Activated T-helper 17 cell treated with anti-CD3 and anti-CD28 coated beads, Interleukin-2, amount 50 U/mL, for 72 hours (primary cell): ENCODE results near the gene NAPG. TPM values are rescaled to one million over a fixed set of nuclear protein-coding genes. Genes with fewer than 3 reads are reported as not detected.
"Not testable (repeated sequence)": the region's sequence is repeated elsewhere in the genome, so short reads cannot be mapped to it uniquely, and the experiment has no call there.

Experiments
- ATAC-seq: fragments of 150-1000 bp; cut with Tn5 transposase; replicated peaks from 2 replicates; pipeline ENCODE4 v1.10.0; 2021; ENCODE audit warnings: mild to moderate bottlenecking, moderate library complexity
- H3K27ac Mint-ChIP-seq: one replicate; pipeline ENCODE4 v1.8.0; 2022; ENCODE audit warnings: mixed read lengths
- H3K27me3 Mint-ChIP-seq: one replicate; pipeline ENCODE4 v1.8.0; 2022; ENCODE audit warnings: mixed read lengths
- H3K36me3 Mint-ChIP-seq: one replicate; pipeline ENCODE4 v1.8.0; 2022; ENCODE audit warnings: low read depth, mild to moderate bottlenecking, mixed read lengths
- H3K4me1 Mint-ChIP-seq: one replicate; pipeline ENCODE4 v1.8.0; 2022; ENCODE audit warnings: mixed read lengths
- H3K4me3 Mint-ChIP-seq: one replicate; pipeline ENCODE4 v1.8.0; 2022; ENCODE audit warnings: mild to moderate bottlenecking, mixed read lengths
- H3K9me3 Mint-ChIP-seq: one replicate; pipeline ENCODE4 v1.8.0; 2022; ENCODE audit warnings: mixed read lengths
- total RNA-seq, 2 donors: library from RNA; stranded (reverse); gene quantifications; one replicate each; pipeline ENCODE4 v1.2.3, GENCODE V29; 2022

The NAPG gene
- total RNA-seq, 2 donors from 2014 or later = 30.9 to 38.0 TPM

DNA sequence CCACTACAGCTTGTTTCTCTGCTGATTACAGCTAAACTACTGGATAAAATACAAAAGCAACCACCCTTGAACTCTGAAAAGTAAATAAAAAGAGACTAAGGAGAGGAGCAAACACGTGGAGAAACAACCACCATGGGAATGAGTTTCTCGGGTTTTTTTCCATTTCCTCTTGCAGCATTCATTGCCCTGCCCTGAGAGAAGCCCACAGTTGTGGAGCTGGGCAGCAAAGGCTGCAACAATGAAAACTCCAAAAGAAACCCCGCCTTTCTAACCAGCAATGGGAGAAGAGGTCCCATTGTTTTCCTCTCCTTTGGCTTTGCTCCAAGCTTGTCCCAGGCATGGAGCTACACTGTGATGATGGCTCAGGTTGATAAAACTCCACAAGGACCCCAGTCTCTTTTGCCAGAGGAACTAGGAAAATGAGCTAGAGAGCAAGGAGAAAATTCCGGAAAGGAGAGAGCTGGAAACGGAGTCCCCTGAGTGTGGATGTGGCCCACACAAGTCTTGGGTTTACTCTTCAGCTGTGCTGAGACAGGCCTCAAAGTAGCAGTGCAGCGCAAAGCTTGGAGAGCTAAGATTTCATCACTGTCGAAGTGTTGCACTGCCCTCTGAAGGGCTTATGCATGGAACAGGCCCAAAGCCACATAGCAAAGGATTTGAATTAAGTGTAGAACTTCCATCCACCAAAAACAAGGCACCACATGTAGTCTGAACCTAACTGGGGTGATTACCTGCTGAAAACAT lies 20.9 kb downstream of the NAPG start:
- Mint-ChIP-seq H3K4me3 (no peak overlapping the region), H3K27ac (peak overlapping the region; percentile 50), H3K9me3 (no peaks in the 10 kb centered on the region), H3K27me3 (no peaks in the 10 kb centered on the region), H3K4me1 (no peaks in the 10 kb centered on the region), H3K36me3 (peaks cover 99% of the 10 kb centered on the region)
- ATAC-seq = no peak

DNA sequence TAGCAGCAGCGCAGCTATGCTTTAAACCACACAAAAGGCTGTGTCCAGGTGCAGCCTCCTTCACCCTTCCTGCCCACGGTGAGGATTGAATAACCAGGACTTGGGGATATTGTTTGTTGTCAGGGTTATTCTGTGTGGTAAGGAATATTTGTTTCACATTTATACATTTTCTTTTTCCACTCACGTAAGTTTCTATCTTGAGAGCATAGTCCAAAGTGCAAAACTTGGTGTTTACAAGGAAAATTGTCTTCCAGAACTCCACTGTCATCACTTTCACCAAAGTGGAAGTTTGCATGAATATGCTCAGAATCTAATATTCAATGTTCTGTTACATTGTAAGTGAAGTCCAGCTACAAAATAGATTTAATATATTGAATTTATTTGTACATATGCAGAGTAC lies 26.4 kb downstream of the NAPG start:
- Mint-ChIP-seq H3K4me3 (no peak overlapping the region), H3K27ac (no peak overlapping the region), H3K9me3 (no peaks in the 10 kb centered on the region), H3K36me3 (peaks cover 100% of the 10 kb centered on the region), H3K27me3 (no peaks in the 10 kb centered on the region), H3K4me1 (peaks cover 4% of the 10 kb centered on the region)
- ATAC-seq = no peak

DNA sequence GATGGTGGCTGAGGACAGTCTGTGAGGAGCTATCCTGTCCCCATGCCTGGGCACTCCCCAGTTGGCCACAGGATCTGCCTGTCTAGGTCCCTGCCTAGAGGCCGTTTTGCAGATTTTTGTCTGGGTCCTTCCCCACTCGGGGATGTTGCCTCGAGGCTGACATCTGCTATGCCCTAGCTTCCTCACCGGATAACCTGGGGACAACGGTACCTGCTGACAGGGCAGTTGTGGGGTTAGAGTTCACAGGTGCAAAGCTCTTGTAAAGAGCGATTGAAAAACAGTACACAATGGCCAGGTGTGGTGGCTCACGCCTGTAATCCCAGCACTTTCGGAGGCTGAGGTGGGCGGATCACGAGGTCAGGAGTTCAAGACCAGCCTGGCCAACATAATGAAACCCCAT lies 30.4 kb downstream of the NAPG start:
- not testable (repeated sequence) for H3K27ac Mint-ChIP-seq, H3K27me3 Mint-ChIP-seq, H3K4me1 Mint-ChIP-seq, ATAC-seq, H3K4me3 Mint-ChIP-seq, H3K9me3 Mint-ChIP-seq
- H3K36me3 Mint-ChIP-seq = peaks cover 63% of the 10 kb centered on the region

DNA sequence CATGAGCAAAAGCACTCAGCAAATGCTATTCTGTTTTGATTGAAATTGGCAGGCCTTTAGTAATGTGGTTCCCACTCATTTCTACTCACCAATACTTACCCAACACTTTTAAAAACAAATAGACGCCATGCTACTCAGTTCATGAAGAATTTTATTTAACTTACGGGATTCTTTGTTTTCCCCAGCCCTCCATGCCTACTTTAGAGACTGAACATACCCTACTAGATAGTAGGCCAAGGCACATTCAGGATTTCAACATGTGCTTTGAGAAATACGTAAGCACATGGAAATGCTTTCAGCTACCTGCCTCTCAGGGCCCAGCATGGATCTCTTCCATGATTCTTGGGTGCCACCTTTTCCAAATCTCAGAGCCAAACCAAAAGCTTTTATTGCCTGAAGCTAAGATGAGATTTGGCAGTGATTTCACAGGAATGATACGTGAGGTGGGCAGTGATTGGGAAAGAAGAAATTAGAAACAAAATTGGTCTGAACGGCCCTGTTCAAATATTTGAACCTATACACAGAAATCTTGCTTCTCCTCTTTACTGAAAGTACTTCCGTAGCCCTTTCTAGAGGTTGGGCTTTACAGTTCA lies 31.4 kb downstream of the NAPG start:
- ATAC-seq = no peak
- peaks cover 4% of the 10 kb centered on the region for H3K4me1 Mint-ChIP-seq
- H3K27ac Mint-ChIP-seq = peak overlapping the region; percentile 14
- peaks cover 54% of the 10 kb centered on the region for H3K36me3 Mint-ChIP-seq
- H3K9me3 Mint-ChIP-seq = no peaks in the 10 kb centered on the region
- no peak overlapping the region for H3K4me3 Mint-ChIP-seq
- no peaks in the 10 kb centered on the region for H3K27me3 Mint-ChIP-seq

DNA sequence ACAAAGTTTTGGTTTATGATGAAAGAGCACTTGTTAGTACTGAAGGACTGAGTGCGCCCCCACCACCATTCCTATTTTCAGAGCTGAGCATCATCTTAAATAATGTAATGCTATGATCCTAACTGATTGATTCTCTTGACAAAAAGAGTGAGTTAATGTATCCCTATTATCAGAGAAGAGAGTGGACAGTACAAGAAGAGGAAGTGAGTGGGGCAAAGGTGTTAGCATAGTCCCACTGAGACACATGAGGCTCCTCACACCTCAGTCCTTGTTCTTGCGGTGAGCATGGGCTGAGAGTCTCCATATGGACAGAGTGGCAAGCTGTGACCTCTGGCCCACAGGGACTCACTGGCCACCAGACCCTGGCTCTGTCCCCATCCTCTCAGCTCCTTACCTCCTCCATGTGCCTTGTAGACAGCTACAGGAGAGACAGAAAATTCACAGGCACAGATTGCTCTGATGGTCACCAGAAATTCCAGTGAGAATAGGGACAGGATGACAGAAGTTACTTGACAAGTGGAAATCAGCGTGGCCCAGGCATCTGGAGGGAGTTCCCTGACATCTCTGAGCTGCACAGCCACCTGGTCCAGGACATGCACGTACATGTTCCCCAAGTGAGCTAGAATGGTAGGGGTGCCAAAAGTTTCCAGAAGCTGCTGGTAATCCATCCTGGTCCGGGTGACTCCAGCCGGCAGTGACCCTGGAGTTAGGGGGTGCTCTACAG lies 32.6 kb downstream of the NAPG start:
- H3K9me3 Mint-ChIP-seq = no peaks in the 10 kb centered on the region
- H3K27me3 Mint-ChIP-seq = no peaks in the 10 kb centered on the region
- ATAC-seq = no peak
- H3K4me1 Mint-ChIP-seq = peaks cover 4% of the 10 kb centered on the region
- H3K4me3 Mint-ChIP-seq = no peak overlapping the region
- H3K36me3 Mint-ChIP-seq = peaks cover 41% of the 10 kb centered on the region
- peak overlapping the region; percentile 24 for H3K27ac Mint-ChIP-seq

DNA sequence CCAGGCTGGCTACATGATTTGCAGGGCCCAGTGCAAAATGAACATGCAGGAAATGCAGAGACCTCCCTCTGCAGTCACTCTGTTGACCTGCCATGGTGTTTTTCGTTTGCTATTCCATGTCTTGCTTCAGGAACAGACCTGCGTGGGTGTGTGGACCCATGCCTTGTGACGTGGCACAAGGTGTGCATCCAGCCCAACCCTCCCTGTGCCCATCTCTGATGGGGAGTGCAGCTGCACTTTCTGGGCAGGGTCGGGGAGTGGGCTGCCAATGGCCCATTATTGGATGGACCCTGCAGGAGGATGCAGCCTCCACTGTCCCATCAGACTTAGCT lies 33.1 kb downstream of the NAPG start:
- Mint-ChIP-seq H3K27ac (no peak overlapping the region), H3K36me3 (peaks cover 36% of the 10 kb centered on the region), H3K4me1 (peaks cover 4% of the 10 kb centered on the region), H3K4me3 (no peak overlapping the region), H3K27me3 (no peaks in the 10 kb centered on the region), H3K9me3 (no peaks in the 10 kb centered on the region)
- no peak for ATAC-seq

DNA sequence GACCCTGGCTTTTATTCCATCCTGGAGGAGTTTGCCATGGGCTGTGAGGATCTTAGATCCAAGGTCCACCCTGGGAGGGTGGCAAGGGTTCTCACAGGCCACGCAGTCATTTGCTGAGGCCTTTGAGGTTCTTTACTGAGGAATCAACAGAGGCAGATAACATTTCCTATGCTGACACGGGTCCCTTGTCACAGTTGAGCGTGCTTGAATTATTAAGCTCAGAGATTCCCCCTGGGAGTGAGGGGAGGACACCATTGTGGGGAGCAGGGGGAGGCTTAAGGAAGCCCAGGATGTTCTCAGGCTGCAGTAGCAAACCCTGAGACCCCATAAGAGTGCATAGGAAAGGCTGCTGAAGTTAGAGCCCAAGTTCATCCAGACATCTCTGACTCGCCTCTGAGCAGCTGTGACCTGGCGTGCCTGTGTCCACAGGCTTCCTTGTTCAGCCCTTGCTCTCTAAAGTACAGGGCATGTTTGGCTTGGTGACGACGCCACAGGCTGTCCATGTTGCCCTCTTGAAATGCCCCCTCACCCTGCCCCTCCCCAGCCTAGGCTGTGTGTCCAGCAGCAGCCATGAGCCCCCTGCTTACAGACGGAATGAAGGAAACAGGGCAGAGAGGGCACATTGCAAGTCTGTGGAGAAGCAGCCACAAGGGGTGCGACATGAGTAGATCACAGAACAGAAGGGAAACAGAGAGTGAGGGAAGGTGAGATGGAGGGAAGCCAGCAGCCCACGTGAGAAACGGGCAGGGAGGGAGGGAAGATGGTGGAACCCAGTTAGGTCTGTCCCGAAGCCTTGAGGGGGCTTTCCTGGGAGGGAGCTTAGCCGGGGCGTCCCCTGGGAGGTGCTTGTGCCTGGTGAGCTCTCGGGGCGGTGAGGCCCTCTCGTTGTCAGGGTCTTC lies 34.0 kb downstream of the NAPG start:
- Mint-ChIP-seq H3K27ac (peak overlapping the region; percentile 67), H3K9me3 (no peaks in the 10 kb centered on the region), H3K27me3 (no peaks in the 10 kb centered on the region), H3K36me3 (peaks cover 27% of the 10 kb centered on the region), H3K4me3 (peak overlapping the region; percentile 28), H3K4me1 (peaks cover 4% of the 10 kb centered on the region)
- ATAC-seq = peak; percentile 20

DNA sequence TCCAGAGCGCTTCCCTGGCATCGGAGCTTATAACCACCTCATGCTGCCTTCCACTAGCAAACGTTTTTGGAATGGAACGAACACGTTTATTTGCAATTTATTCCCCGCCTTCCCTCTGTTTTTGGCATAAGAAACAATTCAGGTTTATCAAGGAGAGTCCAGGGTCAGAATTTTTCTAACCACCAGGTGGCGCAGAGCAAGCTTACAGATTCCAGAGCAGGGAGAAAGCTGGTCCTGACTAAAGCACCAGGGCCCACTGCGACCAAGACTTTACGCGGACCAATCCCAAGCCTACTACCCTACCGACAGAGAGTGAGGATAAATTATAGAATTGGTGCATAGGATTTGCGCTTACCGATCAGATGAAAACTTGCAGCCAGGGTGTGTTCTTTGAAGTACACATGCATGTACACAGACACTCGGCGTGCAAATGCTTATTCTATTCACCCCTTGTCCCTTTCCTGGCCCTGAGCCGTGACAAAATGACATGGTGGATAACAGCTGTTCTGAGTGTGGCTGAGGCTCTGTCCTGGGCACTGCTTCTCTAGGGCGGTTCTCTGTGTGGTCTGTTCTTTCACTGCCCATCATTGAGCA lies 34.7 kb downstream of the NAPG start:
- H3K27ac Mint-ChIP-seq = peak overlapping the region; percentile 67
- H3K36me3 Mint-ChIP-seq = peaks cover 20% of the 10 kb centered on the region
- no peaks in the 10 kb centered on the region for H3K9me3 Mint-ChIP-seq
- ATAC-seq = peak; percentile 50
- H3K27me3 Mint-ChIP-seq = no peaks in the 10 kb centered on the region
- H3K4me1 Mint-ChIP-seq = peaks cover 12% of the 10 kb centered on the region
- no peak overlapping the region for H3K4me3 Mint-ChIP-seq

DNA sequence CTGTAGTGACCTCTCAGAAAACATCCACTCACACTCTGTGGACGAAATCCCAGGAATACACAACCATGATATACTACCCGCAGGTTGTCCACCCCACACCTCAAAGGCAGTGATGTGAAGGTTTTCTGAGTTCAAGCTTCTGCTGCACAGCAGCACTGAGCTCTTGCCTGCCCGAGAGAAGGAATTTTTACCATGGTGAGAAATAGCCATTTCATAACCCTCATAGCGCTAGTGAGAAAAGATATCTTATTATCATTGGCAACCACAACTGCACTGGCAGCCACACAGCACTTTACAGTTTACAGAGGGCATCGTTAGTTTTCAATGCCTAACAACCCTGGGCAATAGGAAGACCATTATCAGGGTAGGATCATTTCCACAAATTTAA lies 36.9 kb downstream of the NAPG start:
- Mint-ChIP-seq H3K36me3 (no peaks in the 10 kb centered on the region), H3K4me1 (peaks cover 10% of the 10 kb centered on the region), H3K4me3 (no peak overlapping the region), H3K9me3 (no peaks in the 10 kb centered on the region), H3K27me3 (no peaks in the 10 kb centered on the region), H3K27ac (no peak overlapping the region)
- no peak for ATAC-seq

DNA sequence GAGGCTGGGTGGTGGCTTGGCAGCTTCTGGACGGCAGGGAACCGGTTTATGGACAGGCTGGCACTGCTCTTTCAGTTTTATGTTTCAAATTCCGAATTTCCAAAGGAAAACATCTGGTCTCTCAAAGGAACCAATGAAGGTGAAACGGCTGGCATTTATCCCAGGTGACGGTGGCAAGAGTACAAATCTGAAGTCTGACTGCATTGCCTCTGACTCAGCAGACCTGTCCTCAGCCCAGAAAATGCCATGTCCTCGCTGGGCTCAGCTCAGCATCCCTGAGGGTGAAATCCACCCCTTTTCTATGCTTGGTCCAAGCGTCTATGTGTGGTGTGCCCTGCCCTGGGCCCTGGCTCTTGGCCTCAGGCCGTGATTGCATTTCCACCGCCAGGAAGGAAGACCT lies 38.1 kb downstream of the NAPG start:
- peak; percentile 44 for ATAC-seq
- no peaks in the 10 kb centered on the region for H3K9me3 Mint-ChIP-seq
- H3K36me3 Mint-ChIP-seq = no peaks in the 10 kb centered on the region
- peak overlapping the region; percentile 23 for H3K4me3 Mint-ChIP-seq
- H3K27me3 Mint-ChIP-seq = no peaks in the 10 kb centered on the region
- H3K27ac Mint-ChIP-seq = no peak overlapping the region
- H3K4me1 Mint-ChIP-seq = peaks cover 10% of the 10 kb centered on the region

DNA sequence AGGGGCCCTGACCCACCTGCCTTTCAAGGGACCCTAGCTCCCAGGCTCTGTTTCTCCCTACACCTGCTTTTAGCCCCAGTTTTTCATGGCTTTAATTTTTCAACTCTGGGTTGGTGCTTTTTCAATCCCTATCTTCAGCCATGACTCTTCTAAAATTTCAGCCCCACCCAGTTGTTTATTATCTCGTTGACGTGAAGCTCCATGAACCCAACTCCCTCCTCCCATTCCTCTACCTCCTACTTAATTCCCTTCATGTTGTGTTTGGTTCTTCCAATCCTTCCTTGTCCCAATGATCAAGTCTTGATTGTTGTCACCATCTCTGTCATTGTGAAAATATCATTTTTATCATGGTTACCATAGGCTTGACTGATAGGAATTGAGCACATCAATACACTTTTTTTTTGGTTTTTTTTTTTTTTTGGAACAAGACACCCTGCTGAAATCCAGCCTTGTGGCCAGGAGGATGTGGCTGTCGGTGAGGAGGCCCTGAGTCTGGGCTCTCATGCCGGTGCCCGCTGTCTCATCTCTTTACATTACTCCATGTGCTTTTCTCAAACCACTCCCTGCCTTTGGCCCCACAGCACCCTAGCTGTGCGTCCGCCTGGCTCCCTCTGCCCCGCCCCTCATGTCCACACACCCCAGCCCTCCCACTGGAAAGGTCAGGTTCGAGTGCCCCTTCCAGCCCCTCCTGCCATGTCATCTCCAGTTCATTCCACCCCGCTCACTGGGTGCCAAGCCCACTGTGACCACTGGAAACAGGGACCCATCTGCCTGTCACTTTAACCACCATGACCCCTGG lies 39.3 kb downstream of the NAPG start:
- H3K36me3 Mint-ChIP-seq = no peaks in the 10 kb centered on the region
- peaks cover 10% of the 10 kb centered on the region for H3K4me1 Mint-ChIP-seq
- H3K27me3 Mint-ChIP-seq = no peaks in the 10 kb centered on the region
- peak overlapping the region; percentile 43 for H3K27ac Mint-ChIP-seq
- H3K4me3 Mint-ChIP-seq = no peak overlapping the region
- H3K9me3 Mint-ChIP-seq = no peaks in the 10 kb centered on the region
- ATAC-seq = no peak

DNA sequence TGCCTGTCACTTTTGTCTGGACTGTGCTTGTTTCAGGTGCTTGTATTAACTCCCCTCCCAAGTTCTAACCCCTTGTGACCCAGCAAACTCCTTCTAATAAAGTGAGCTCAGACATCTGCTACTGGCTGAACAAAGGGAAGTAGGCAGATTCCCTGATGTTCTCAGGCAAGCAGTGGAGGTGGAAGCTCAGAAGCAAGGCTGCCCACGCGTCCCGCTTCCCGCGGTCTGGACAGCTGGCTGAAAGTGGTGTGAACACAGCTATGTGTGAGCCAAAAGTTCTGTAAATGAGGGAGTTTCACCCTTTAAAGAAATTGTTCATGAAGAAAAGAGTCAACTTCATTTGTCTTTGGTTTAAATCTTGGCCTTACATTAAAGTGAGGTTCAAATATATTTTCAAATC lies 40.0 kb downstream of the NAPG start:
- no peak for ATAC-seq
- Mint-ChIP-seq H3K36me3 (no peaks in the 10 kb centered on the region), H3K27me3 (no peaks in the 10 kb centered on the region), H3K27ac (peak overlapping the region; percentile 43), H3K9me3 (no peaks in the 10 kb centered on the region), H3K4me1 (peaks cover 10% of the 10 kb centered on the region), H3K4me3 (no peak overlapping the region)

DNA sequence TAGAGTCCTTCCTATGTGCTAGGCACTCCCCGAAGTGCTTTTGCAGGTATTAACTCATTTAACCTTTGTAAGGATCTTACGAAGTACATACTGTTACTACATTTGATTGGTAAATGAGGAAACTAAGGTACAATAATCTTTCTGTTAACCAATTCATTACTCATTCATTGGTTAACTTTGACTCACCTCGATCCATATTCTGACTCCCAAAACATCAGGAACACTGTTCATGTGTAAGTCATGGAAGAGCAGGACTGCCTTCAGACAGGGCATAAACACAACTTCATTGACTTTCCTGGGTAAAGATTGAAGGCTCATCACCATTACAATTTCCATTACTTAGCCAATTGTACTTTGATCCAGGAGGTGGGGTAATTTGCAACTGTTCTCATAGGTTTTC lies 40.6 kb downstream of the NAPG start:
- Mint-ChIP-seq H3K27me3 (no peaks in the 10 kb centered on the region), H3K36me3 (no peaks in the 10 kb centered on the region), H3K4me1 (peaks cover 10% of the 10 kb centered on the region), H3K9me3 (no peaks in the 10 kb centered on the region), H3K27ac (no peak overlapping the region), H3K4me3 (no peak overlapping the region)
- no peak for ATAC-seq
